Stimulated activated naive B cell treated with anti-CD40 and anti-IgM and Interleukin-4, amounts not matched to agents 10 μg/mL and 1 μg/mL and 100 μg/mL, for 72 hours (primary cell): ENCODE data around the gene NPAP1.
"Not testable (repeated sequence)": the region's sequence is repeated elsewhere in the genome, so short reads cannot be mapped to it uniquely, and the experiment has no call there.

Experiments used
- ATAC-seq, 2 donors: fragments of 150-1000 bp; cut with Tn5 transposase; replicated peaks; 2 replicates each; pipeline ENCODE4 v1.10.0; 2021; ENCODE audit warnings: moderate library complexity in 1 of 2
- DNase-seq: peaks from one replicate; pipeline ENCODE4 v3.0.0; 2021
- H3K27ac Mint-ChIP-seq: one replicate; pipeline ENCODE4 v1.8.0; 2022; ENCODE audit warnings: mild to moderate bottlenecking, mixed read lengths
- H3K27me3 Mint-ChIP-seq, 2 donors: one replicate each; pipeline ENCODE4 v1.8.0; 2022; ENCODE audit warnings: mixed read lengths in 2 of 2
- H3K36me3 Mint-ChIP-seq, 2 donors: one replicate each; pipeline ENCODE4 v1.8.0; 2022; ENCODE audit warnings: mixed read lengths in 2 of 2, mild to moderate bottlenecking in 1 of 2
- H3K4me1 Mint-ChIP-seq, 2 donors: one replicate each; pipeline ENCODE4 v1.8.0; 2022; ENCODE audit warnings: mixed read lengths in 2 of 2, mild to moderate bottlenecking in 1 of 2
- H3K4me3 Mint-ChIP-seq, 2 donors: one replicate each; pipeline ENCODE4 v1.8.0; 2022; ENCODE audit warnings: mild to moderate bottlenecking in 2 of 2, mixed read lengths in 2 of 2, moderate library complexity in 1 of 2
- H3K9me3 Mint-ChIP-seq, 2 donors: one replicate each; pipeline ENCODE4 v1.8.0; 2022; ENCODE audit warnings: mixed read lengths in 2 of 2, mild to moderate bottlenecking in 1 of 2

The NPAP1 gene, protein sequence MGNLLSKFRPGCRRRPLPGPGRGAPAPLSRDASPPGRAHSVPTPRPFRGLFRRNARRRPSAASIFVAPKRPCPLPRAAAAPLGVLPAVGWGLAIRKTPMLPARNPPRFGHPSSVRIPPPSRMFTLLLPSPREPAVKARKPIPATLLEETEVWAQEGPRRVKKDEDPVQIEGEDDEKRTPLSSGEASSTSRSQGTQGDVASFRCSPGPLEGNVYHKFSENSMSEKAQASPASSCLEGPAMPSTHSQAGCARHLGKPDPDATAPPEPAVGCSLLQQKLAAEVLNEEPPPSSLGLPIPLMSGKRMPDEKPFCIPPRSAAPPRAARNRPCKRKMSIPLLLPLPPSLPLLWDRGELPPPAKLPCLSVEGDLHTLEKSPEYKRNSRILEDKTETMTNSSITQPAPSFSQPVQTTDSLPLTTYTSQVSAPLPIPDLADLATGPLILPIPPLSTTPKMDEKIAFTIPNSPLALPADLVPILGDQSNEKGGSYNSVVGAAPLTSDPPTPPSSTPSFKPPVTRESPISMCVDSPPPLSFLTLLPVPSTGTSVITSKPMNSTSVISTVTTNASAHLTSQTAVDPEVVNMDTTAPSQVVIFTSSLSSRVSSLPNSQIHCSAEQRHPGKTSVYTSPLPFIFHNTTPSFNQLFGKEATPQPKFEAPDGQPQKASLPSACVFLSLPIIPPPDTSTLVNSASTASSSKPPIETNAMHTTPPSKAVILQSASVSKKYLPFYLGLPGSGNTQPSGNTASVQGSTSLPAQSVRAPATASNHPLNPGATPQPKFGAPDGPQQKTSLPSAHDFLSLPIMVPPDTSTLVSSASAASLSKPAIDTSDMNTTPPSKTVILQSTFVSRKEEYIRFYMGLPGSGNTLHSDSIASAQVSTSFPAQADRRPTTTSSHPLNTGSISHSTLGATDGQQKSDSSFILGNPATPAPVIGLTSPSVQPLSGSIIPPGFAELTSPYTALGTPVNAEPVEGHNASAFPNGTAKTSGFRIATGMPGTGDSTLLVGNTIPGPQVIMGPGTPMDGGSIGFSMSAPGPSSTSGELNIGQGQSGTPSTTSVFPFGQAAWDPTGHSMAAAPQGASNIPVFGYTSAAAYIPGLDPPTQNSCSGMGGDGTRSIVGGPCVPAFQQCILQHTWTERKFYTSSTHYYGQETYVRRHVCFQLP

DNA sequence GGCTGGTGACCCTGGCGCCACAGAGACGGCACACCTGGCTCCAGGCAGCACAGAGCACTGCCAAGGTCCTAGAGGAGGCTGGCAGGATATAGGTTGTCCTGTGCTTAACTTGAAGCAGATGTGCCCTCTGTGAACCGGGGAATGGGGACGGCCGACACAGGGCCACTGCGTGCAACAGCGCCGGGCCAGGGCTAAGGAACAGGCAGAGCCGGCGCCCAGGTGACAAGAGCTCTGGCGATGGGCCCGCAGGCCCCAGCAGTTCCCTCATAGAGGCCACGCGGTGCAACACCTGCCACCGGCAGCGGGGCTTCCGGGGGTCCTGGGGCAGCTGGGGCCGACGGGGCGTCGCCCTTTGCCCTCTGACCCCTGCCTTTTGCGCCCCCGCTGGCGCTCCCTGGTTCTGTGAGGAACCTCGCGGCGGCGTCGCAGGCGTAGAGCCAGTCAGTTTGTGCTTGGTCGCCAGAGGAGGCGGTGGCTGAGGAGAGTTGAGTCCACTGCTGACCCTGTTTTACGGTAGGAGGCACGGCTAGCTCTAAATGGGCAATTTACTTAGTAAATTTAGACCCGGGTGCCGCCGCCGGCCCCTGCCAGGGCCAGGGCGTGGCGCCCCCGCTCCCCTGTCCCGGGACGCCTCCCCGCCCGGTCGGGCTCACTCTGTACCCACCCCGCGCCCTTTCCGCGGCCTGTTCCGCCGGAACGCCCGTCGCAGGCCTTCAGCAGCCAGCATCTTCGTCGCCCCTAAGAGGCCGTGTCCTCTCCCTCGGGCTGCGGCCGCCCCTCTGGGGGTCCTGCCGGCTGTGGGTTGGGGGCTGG lies at the start of gene NPAP1:
NPAP1 (plus strand) TSS at position 444 of the 813 bp plus-strand sequence; CDS start at position 537, 93 bp downstream.
- Mint-ChIP-seq H3K9me3 (peaks cover 8 to 10% of the 10 kb centered on the region in 2 donors), H3K36me3 (no peaks in the 10 kb centered on the region), H3K27me3 (no peaks in the 10 kb centered on the region), H3K4me1 (no peaks in the 10 kb centered on the region), H3K27ac (no peak within 1 kb of the TSS), H3K4me3 (no peak within 1 kb of the TSS)
- ATAC-seq (no peak), DNase-seq (no peak)

DNA sequence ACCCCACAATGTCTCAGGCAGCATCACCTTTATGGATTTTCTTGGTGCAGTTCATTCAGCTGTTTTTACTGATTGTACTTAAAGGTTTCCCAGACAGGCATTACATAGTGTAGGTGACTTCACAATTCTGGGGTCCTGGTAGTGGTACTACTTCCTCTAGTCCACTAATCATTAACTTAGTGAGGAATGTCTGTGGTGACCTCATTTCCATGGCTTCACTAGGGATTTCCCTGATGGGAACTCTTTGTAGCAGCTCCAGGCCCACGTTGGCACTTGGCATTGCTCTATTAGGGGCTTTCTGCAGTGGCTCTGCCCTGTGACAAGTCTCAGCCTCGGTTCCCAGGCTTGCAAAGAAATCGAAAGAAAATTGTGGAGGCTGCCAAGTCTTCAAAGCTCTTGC lies 48.1 kb upstream of the NPAP1 start:
- ATAC-seq = no peak
- Mint-ChIP-seq H3K4me1 (no peaks in the 10 kb centered on the region), H3K36me3 (no peaks in the 10 kb centered on the region), H3K27ac (no peak overlapping the region), H3K4me3 (no peak overlapping the region), H3K27me3 (no peaks in the 10 kb centered on the region), H3K9me3 (peaks cover 9 to 15% of the 10 kb centered on the region in 2 donors)
- DNase-seq = no peak

DNA sequence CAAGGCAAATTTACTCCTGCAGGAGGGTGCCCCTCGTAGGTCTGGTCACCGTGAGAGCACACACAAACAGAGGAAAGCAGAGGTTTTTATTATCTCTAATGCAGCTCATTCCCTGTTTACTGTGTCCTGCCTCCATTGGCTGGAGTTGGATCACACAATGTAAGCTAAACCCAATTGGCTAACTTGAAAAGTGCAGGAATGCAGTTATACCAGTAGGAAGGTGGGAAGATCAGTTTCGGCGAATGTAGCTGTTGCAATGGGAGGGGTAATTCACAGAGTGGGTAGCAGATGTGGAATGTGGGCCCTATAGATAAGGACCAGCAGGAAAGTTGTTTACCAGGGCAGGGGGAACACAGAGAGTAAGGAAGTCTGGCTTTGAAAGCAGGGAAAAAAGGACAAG lies 42.5 kb upstream of the NPAP1 start:
- Mint-ChIP-seq H3K27me3 (no peaks in the 10 kb centered on the region), H3K4me3 (no peak overlapping the region), H3K4me1 (no peaks in the 10 kb centered on the region), H3K9me3 (peaks cover 18 to 19% of the 10 kb centered on the region in 2 donors), H3K36me3 (no peaks in the 10 kb centered on the region), H3K27ac (no peak overlapping the region)
- no peak for ATAC-seq
- no peak for DNase-seq

DNA sequence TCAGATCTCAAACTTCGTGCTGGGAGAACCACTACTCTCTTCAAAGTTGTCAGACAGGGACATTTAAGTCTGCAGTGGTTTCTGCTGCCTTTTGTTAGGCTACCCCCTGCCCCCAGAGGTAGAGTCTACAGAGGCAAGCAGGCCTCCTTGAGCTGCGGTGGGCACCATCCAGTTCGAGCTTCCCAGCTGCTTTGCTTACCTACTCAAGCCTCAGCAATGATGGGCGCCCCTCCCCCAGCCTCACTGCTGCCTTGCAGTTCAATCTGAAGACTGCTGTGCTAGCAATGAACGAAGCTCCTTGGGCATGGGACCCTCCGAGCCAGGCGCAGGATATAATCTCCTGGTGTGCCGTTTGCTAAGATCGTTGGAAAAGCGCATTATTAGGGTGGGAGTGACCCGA lies 36.2 kb upstream of the NPAP1 start:
- DNase-seq, H3K27me3 Mint-ChIP-seq, H3K36me3 Mint-ChIP-seq, H3K4me3 Mint-ChIP-seq, H3K4me1 Mint-ChIP-seq, H3K27ac Mint-ChIP-seq, ATAC-seq: not testable (repeated sequence)
- peaks cover 17 to 22% of the 10 kb centered on the region in 2 donors for H3K9me3 Mint-ChIP-seq

DNA sequence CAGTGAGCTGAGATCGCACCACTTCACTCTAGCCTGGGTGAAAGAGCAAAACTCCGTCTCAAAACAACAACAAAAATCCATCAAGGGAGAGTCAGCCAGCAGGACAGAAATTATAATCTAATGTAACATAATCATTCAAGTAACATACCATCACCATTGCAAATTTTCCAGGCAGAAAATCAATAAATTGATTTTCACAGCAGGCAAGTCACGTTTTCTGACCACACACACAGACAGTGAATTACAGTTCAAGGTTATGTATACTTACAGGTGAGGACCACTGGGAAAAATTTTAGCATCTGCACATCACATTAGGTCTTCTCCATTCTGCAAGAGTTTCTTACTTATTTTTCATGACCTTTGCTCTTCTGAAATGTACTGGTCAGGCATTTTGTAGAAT lies 29.9 kb upstream of the NPAP1 start:
- H3K27ac Mint-ChIP-seq = no peak overlapping the region
- H3K36me3 Mint-ChIP-seq = no peaks in the 10 kb centered on the region
- peaks cover 12% of the 10 kb centered on the region in 2 donors for H3K9me3 Mint-ChIP-seq
- H3K4me3 Mint-ChIP-seq = no peak overlapping the region
- H3K4me1 Mint-ChIP-seq = no peaks in the 10 kb centered on the region
- H3K27me3 Mint-ChIP-seq = no peaks in the 10 kb centered on the region
- no peak for ATAC-seq
- no peak for DNase-seq

DNA sequence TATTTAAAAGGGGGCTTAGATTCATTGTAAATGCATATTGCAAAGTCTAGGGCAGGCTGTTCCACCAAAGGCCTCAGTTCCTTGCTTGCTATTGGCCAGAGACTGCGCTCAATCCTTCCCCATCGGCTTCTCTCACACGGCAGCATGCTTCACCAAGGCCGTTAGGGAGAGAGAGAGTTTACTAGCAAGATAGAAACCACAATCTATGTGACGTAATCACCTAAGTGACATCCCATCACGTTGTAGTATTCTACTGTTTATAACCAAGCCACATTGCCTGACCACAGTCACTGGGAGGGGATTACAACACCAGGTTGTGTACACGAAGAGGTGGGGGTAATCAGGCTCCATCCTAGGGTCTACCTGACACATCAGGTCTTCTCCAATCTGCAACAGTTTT lies 16.0 kb upstream of the NPAP1 start:
- no peak for ATAC-seq
- Mint-ChIP-seq H3K4me1 (no peaks in the 10 kb centered on the region), H3K27me3 (no peaks in the 10 kb centered on the region), H3K36me3 (no peaks in the 10 kb centered on the region), H3K4me3 (no peak overlapping the region), H3K27ac (no peak overlapping the region), H3K9me3 (peaks cover 4 to 5% of the 10 kb centered on the region in 2 donors)
- no peak for DNase-seq

DNA sequence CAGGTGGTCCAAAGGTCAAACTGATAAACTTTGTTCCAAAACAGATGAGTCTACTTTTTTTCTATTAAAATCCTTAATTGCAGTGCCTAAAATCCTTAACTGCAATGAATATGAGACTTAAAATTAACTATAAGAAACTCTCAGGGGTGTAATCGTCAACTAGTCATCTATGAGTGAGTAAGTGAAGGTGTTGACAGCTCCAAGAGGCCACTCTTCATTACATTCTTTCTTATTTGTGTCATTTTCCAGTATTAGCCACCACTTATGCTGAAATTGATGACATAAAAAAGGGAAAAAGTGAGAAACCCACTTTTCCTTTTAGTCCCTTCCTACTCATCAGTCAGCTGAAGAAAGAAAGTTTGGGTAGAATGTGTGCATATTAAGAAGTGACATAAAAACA lies 12.6 kb upstream of the NPAP1 start:
- H3K4me3 Mint-ChIP-seq = no peak overlapping the region
- H3K27me3 Mint-ChIP-seq = no peaks in the 10 kb centered on the region
- ATAC-seq = no peak

DNA sequence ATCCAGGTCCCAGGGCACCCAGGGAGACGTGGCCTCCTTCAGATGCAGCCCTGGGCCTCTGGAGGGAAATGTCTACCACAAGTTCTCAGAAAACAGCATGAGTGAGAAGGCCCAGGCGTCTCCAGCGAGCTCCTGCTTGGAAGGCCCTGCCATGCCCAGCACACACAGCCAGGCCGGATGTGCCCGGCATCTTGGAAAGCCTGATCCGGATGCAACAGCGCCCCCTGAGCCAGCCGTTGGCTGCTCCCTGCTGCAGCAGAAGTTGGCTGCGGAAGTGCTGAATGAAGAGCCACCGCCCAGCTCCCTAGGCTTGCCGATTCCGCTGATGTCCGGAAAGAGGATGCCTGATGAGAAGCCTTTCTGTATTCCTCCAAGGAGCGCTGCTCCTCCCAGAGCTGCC lies 856 bp downstream of the NPAP1 start:
- Mint-ChIP-seq H3K36me3 (no peaks in the 10 kb centered on the region), H3K27me3 (no peaks in the 10 kb centered on the region), H3K27ac (no peak overlapping the region), H3K4me1 (no peaks in the 10 kb centered on the region), H3K4me3 (no peak overlapping the region), H3K9me3 (peaks cover 7 to 13% of the 10 kb centered on the region in 2 donors)
- no peak for DNase-seq
- no peak for ATAC-seq

More for the DNA sequence above, 12.6 kb upstream of the NPAP1 start:
- H3K9me3 Mint-ChIP-seq = peaks cover 0 to 10% of the 10 kb centered on the region in 2 donors
- DNase-seq = no peak
- H3K27ac Mint-ChIP-seq = no peak overlapping the region
- H3K36me3 Mint-ChIP-seq = no peaks in the 10 kb centered on the region
- H3K4me1 Mint-ChIP-seq = no peaks in the 10 kb centered on the region

DNA sequence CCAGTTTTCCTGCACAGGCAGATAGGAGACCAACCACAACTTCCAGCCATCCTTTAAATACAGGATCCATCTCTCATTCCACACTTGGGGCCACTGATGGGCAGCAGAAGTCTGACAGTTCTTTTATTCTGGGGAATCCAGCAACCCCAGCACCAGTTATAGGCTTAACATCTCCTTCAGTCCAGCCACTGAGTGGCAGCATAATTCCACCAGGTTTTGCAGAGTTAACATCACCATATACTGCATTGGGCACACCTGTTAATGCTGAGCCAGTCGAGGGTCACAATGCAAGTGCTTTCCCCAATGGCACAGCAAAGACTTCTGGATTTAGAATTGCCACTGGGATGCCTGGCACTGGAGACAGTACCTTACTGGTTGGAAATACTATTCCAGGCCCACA lies 2.9 kb downstream of the NPAP1 start:
- no peaks in the 10 kb centered on the region for H3K4me1 Mint-ChIP-seq
- ATAC-seq (no peak), DNase-seq (no peak)
- H3K9me3 Mint-ChIP-seq = peaks cover 7 to 13% of the 10 kb centered on the region in 2 donors
- H3K27me3 Mint-ChIP-seq = no peaks in the 10 kb centered on the region
- no peaks in the 10 kb centered on the region for H3K36me3 Mint-ChIP-seq
- H3K27ac Mint-ChIP-seq = no peak overlapping the region
- H3K4me3 Mint-ChIP-seq = no peak overlapping the region

DNA sequence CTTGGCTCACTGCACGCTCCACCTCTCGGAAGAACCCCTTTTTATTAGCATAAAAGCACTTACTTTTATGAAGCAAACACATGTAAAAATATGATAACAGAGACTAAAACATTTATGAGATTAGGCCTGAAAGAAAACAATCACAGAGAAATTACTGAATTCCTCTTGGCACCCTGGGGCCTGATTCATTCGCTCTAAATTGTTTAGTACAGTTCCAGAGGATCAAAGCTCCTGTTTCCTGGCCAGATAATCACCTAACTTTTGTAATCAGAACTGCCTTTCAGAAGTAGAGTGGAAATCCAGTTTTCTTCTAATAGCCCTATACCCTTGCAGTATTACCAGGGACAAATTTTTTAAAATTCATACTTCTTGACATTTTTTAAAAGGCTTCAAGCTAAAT lies 6.4 kb downstream of the NPAP1 start:
- no peak for DNase-seq
- no peak overlapping the region for H3K27ac Mint-ChIP-seq
- no peaks in the 10 kb centered on the region for H3K27me3 Mint-ChIP-seq
- ATAC-seq = no peak
- peaks cover 8 to 17% of the 10 kb centered on the region in 2 donors for H3K9me3 Mint-ChIP-seq
- no peak overlapping the region for H3K4me3 Mint-ChIP-seq
- H3K4me1 Mint-ChIP-seq = no peaks in the 10 kb centered on the region
- H3K36me3 Mint-ChIP-seq = no peaks in the 10 kb centered on the region

DNA sequence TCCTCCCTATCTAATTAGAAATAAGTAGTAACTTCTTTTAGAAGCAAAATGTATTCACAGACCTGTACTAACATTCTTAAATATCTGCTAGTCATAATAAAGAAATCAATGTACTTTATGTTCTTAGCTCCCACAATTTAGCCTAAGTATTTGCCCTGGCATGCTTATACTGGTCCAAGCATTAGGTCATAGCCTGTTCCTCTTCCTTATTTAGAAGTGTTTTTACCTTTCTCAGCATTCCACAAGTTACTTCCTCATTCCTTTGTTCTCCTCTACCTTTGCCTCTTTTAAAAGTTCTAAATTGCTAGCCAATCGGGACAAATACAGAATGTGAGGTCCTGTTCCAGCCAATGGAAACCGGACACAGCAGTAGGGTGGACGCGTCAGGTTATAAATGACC lies 7.3 kb downstream of the NPAP1 start:
- H3K4me3 Mint-ChIP-seq, ATAC-seq, H3K27ac Mint-ChIP-seq, H3K36me3 Mint-ChIP-seq, DNase-seq, H3K27me3 Mint-ChIP-seq, H3K4me1 Mint-ChIP-seq: not testable (repeated sequence)
- H3K9me3 Mint-ChIP-seq = peaks cover 5 to 13% of the 10 kb centered on the region in 2 donors

DNA sequence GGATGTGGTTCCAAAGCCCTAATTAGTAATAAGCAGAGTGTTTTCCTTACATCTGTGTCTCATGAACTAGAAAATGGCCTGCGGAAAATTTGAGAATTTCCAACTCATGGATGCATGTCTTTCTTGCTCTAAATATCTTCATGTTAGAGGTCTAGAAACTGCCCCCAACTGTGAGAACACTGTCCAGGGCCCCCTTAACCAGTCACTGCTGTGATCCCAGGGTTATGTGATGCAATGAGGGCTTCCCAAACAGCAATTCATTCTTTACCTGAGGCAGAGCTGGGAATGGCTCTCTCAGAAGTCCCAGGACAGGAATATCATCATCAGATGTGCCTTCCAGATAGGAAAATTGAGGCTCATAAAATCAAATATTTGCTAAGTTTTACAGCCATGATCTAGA lies 8.2 kb downstream of the NPAP1 start:
- H3K4me3 Mint-ChIP-seq = no peak overlapping the region
- no peak overlapping the region for H3K27ac Mint-ChIP-seq
- ATAC-seq = no peak
- H3K9me3 Mint-ChIP-seq = peaks cover 5 to 9% of the 10 kb centered on the region in 2 donors
- H3K4me1 Mint-ChIP-seq = no peaks in the 10 kb centered on the region
- no peak for DNase-seq
- no peaks in the 10 kb centered on the region for H3K36me3 Mint-ChIP-seq
- no peaks in the 10 kb centered on the region for H3K27me3 Mint-ChIP-seq

DNA sequence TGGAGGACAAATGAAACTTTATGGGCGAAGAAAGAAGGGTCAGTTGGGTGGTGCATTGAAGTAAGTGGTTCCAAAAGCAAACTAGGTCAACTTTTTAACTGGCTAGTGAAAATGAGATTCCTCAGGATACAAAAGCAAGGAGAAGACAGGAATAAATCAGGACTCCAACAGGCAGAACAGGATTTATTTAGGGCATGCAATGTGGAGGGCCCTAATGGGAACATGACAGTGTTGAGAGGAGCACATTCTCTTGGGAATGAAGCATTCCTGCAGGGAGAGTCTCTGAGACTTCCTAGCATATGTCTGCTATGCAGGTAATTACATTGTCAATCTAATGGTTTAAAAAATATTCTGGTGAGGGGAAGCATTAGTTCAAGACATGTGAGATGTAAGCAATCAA lies 8.7 kb downstream of the NPAP1 start:
- Mint-ChIP-seq H3K4me1 (no peaks in the 10 kb centered on the region), H3K27ac (no peak overlapping the region), H3K36me3 (no peaks in the 10 kb centered on the region), H3K27me3 (no peaks in the 10 kb centered on the region), H3K9me3 (peaks cover 5 to 9% of the 10 kb centered on the region in 2 donors), H3K4me3 (no peak overlapping the region)
- ATAC-seq = no peak
- DNase-seq = no peak

DNA sequence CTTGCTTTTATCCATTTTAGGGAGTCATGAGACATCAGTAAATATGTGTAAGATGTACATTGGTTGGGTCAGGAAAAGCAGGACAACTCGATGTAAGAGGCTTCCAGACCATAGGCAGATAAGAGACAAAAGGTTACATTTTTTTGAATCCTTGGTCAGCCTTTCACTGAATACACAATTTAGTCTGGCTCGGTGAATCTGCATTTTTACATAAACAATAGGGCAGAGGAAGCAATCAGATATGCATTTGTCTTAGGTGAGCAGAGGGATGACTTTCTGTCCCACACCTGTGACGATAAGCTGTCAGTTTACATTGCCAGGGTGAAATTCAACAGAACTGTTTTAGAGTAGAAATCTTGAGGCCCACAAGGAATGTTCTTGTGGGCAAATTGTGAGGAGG lies 20.6 kb downstream of the NPAP1 start:
- no peak overlapping the region for H3K4me3 Mint-ChIP-seq
- no peaks in the 10 kb centered on the region for H3K27me3 Mint-ChIP-seq
- H3K9me3 Mint-ChIP-seq = peaks cover 4 to 9% of the 10 kb centered on the region in 2 donors
- ATAC-seq (no peak), DNase-seq (no peak)
- H3K36me3 Mint-ChIP-seq = no peaks in the 10 kb centered on the region
- no peak overlapping the region for H3K27ac Mint-ChIP-seq
- H3K4me1 Mint-ChIP-seq = no peaks in the 10 kb centered on the region
